Liver (tissue), 3 donors: Measurements from ENCODE around the gene QPCTL.

ENCODE experiments used
- CTCF ChIP-seq: fragments of 150-350 bp; IDR thresholded peaks from 2 replicates; pipeline ENCODE4 v1.5.1; 2017; ENCODE audit warnings: improper control_type of control experiment, low read depth, low read length; ENCODE audit not compliant: missing input control
- EGR1 ChIP-seq, 2 donors: IDR thresholded peaks; 2 replicates each; pipeline ENCODE4 v1.6.1; 2016 to 2018; ENCODE audit warnings: antibody characterized with exemption in 2 of 2, low read depth in 2 of 2
- FOXA1 ChIP-seq: IDR thresholded peaks from 2 replicates; pipeline ENCODE4 v1.6.1; 2016; ENCODE audit warnings: antibody characterized with exemption
- GABPA ChIP-seq, 2 donors: IDR thresholded peaks in 1 of 2; conservative IDR thresholded peaks in 1 of 2; 2 replicates each; pipeline ENCODE4 v1.6.1; 2016; ENCODE audit warnings: antibody characterized with exemption in 2 of 2, mild to moderate bottlenecking in 1 of 2, moderate library complexity in 1 of 2
- JUND ChIP-seq, 2 donors: IDR thresholded peaks; 2 replicates each; pipeline ENCODE4 v1.6.1; 2016; ENCODE audit warnings: antibody characterized with exemption in 2 of 2
- MAX ChIP-seq: IDR thresholded peaks from 2 replicates; pipeline ENCODE4 v1.6.1; 2016; ENCODE audit warnings: antibody characterized with exemption
- REST ChIP-seq: IDR thresholded peaks from 2 replicates; pipeline ENCODE4 v1.6.1; 2016; ENCODE audit warnings: antibody characterized with exemption, mild to moderate bottlenecking
- RXRA ChIP-seq, 2 donors: IDR thresholded peaks; 2 replicates each; pipeline ENCODE4 v1.6.1; 2017 to 2018; ENCODE audit warnings: antibody characterized with exemption in 2 of 2, mild to moderate bottlenecking in 1 of 2
- SP1 ChIP-seq: IDR thresholded peaks from 2 replicates; pipeline ENCODE4 v1.6.1; 2018; ENCODE audit warnings: antibody characterized with exemption, mild to moderate bottlenecking
- TAF1 ChIP-seq: conservative IDR thresholded peaks from 2 replicates; pipeline ENCODE4 v1.6.1; 2016; ENCODE audit warnings: antibody characterized with exemption, mild to moderate bottlenecking
- ZBTB33 ChIP-seq: IDR thresholded peaks from 2 replicates; pipeline ENCODE4 v1.6.1; 2016; ENCODE audit warnings: antibody characterized with exemption
- donor health status: healthy.
- donor health status: healthy.

- TF ChIP-seq CTCF (no peak), JUND (IDR thresholded peaks at IDR 0.05) (no peak), SP1 (no peak), GABPA (IDR thresholded peaks at IDR 0.05 in 1 of 2, conservative IDR thresholded peaks at IDR 0.05 in 1 of 2) (no peak), REST (no peak), ZBTB33 (no peak), TAF1 (no peak), FOXA1 (no peak), EGR1 (IDR thresholded peaks at IDR 0.05; ENCODE audit: low read depth in 2 of 2) (no peak), MAX (no peak), RXRA (IDR thresholded peaks at IDR 0.05) (no peak)
Observed at GRCh38 chr19:45687599-45687998, 4.9 kb upstream of the QPCTL start.
